GM13976 (cell line): ENCODE results near the gene ADPRH.

Experiments used
- DNase-seq: peaks from one replicate; pipeline ENCODE4 v3.0.0; 2012; ENCODE audit warnings: low spot score
- CTCF ChIP-seq: IDR thresholded peaks from 2 replicates; pipeline ENCODE4 v1.5.1; 2012; ENCODE audit warnings: borderline replicate concordance, mild to moderate bottlenecking; ENCODE audit not compliant: insufficient read depth; ENCODE audit errors: extremely low read depth, missing control alignments, control extremely low read depth
- in situ Hi-C: fragments of 300-500 bp; cut with MboI; formaldehyde crosslinking; loops from one replicate; pipeline ENCODE4 v1.12.0; 2022; ENCODE audit warnings: low sequenced_read_pairs, mixed read lengths, inconsistent platforms; ENCODE audit not compliant: unreplicated experiment

ADPRH gene

GRCh38 chr3:119599558-119600174, 20.4 kb downstream of the ADPRH start:
- in situ Hi-C loops = loop anchor here (25.0 kb wide), 1 partner anchor 488 kb away; the partner anchor contains the start of gene GSK3B
- TF ChIP-seq CTCF = no peak
- DNase-seq = no peak

- peak; percentile 90 for TF ChIP-seq CTCF
- DNase-seq = peak; percentile 63
- in situ Hi-C loops = no loop called here
Measured at GRCh38 chr3:119600732-119601131, 21.4 kb downstream of the ADPRH start.

GRCh38 chr3:119601154-119601553, 21.9 kb downstream of the ADPRH start:
- DNase-seq = no peak
- no peak for TF ChIP-seq CTCF
- in situ Hi-C loops = no loop called here

- DNase-seq = no peak
- TF ChIP-seq CTCF = no peak
- in situ Hi-C loops = no loop called here
Measured at GRCh38 chr3:119602676-119603075, 23.4 kb downstream of the ADPRH start.

GRCh38 chr3:119604878-119605277, 25.6 kb downstream of the ADPRH start:
- in situ Hi-C loops = no loop called here
- TF ChIP-seq CTCF = no peak
- DNase-seq = no peak

GRCh38 chr3:119608405-119609000, 29.2 kb downstream of the ADPRH start:
- in situ Hi-C loops = no loop called here
- TF ChIP-seq CTCF = no peak
- DNase-seq = no peak
